H1 (cell line): ENCODE data around the gene DDX42. TPM values are rescaled to one million over a fixed set of nuclear protein-coding genes. Genes with fewer than 3 reads are reported as not detected.

Source experiments
- CHD7 ChIP-seq: fragments of 300-600 bp; sonication (generic); IDR thresholded peaks from 2 replicates; pipeline ENCODE4 v1.7.1; 2012; ENCODE audit warnings: low read length, moderate library complexity, mild to moderate bottlenecking, inconsistent platforms; ENCODE audit not compliant: insufficient replicate concordance
- SP2 ChIP-seq: IDR thresholded peaks from 2 replicates; pipeline ENCODE4 v1.6.1; 2012; ENCODE audit warnings: mild to moderate bottlenecking, low read length, inconsistent platforms
- polyA plus RNA-seq, 7 experiments: library from polyadenylated mRNA; depleted of rRNA in 3 of 7; stranded (reverse) in 5 of 7; unstranded in 2 of 7; fragments of >200 nt in 5 of 7; fragments of 200-250 nt in 2 of 7; gene quantifications; 1 replicate in 5 of 7; 2 replicates in 1 of 7; 4 replicates in 1 of 7; pipeline versions ENCODE4 v1.2.1 to v1.2.3, GENCODE V29; 2011 to 2013; ENCODE audit warnings: missing spikeins in 2 of 7, mixed read lengths in 2 of 7
- total RNA-seq: library from RNA; stranded (reverse); fragmentation: NEBNext Ultra II Directional; extraction: Animal tissue kit (Norgen Biotek cat#: 25700); gene quantifications from 2 replicates; pipeline ENCODE4 v1.2.1, GENCODE V29; 2021

DDX42 gene
- total and polyA plus RNA-seq, 2 of the 8 experiments (the other 6 are each of a cell fraction or from before 2014, with no cell fraction given) = 40.6 to 114 TPM

- TF ChIP-seq CHD7 (no peak), SP2 (no peak)
Observed at GRCh38 chr17:63837480-63837879, 63.5 kb downstream of the DDX42 start (continued).
